ENCODE data around the gene FIBP. TPM values are rescaled to one million over a fixed set of nuclear protein-coding genes. Genes with fewer than 3 reads are reported as not detected.

The FIBP gene
- total and polyA plus RNA-seq, 2 experiments from 2014 or later: 200 to 201 TPM

DNA sequence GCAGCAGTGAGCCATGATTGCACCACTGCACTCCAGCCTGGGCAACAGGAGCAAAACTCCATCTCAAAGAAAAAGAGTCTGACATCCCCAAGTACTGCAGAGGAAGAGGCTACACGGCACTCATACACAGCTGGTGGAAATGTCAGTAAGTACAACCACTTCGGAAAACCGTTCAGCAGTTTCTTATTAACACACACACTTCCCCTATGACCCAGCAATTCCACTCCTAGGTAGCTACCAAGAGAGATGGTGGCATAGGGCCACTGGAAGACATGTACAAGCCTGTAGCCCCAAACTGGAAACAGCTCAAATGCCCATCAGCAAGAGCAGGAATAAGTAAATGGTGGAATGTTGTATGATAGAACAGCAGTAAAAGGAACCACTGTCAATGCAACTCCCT, 34.3 kb upstream of the FIBP start:
- Histone ChIP-seq H3K79me2 (ENCODE audit: insufficient read depth) (peaks cover 54% of the 10 kb centered on the region), H3K27ac (no peak overlapping the region)

DNA sequence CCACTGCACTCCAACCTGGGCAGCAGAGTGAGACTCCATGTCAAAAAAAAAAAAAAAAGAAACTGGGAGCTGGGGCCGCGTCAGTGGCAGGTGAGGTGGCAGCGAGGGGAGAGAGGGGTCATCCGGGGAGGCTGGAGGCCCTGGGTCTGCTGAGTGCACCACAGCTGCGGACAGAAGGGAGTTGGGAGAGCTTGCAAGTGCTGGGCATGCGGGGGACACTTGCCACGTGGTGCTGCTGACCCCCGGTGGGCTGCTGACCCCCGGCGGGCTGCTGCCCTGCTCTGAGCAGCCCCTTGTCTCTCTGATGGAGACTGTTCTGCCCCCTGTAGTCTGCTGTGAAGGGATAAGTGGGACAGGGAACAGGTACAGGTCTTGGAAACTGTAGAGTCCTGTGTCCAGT, 33.6 kb upstream of the FIBP start:
- Histone ChIP-seq H2AFZ (no peak overlapping the region), H3K9me2 (ENCODE audit: insufficient read depth) (no peaks in the 10 kb centered on the region), H3K36me3 (ENCODE audit: low read depth) (peaks cover 19% of the 10 kb centered on the region; the same call in 1 of the 2 replicates), H3K27me3 (replicated peaks; ENCODE audit: insufficient read depth) (no peaks in the 10 kb centered on the region), H3K4me1 (ENCODE audit: insufficient read depth) (peaks cover 20% of the 10 kb centered on the region), H3K9me3 (ENCODE audit: low read depth) (no peaks in the 10 kb centered on the region), H3K9ac (no peak overlapping the region), H3K4me3 (no peak overlapping the region), H3K27ac (no peak overlapping the region), H3K79me2 (ENCODE audit: insufficient read depth) (peaks cover 61% of the 10 kb centered on the region), H3K4me2 (ENCODE audit: unreplicated experiment) (no peak overlapping the region), H3F3A (ENCODE audit: insufficient read depth) (peaks cover 40% of the 10 kb centered on the region), H4K20me1 (ENCODE audit: insufficient read depth) (no peaks in the 10 kb centered on the region)
- 81 to 84% methylated on average over 10 of the region's 10 CpGs for WGBS, 2 experiments (ENCODE audit: low coverage in 1 of 2, low lambda C conversion rate in 2 of 2, missing lambda C conversion rate in 2 of 2)
- no peak for DNase-seq
- no peak for TF ChIP-seq EZH2phosphoT487 (IDR thresholded peaks at IDR 0.05; ENCODE audit: insufficient read depth, low read depth)
- no peak for TF ChIP-seq EZH2 (IDR thresholded peaks at IDR 0.05; ENCODE audit: insufficient read depth, poor library complexity, severe bottlenecking)
- in situ Hi-C loops (cut with MboI): no loop called here

More for the DNA sequence above, 34.3 kb upstream of the FIBP start:
- in situ Hi-C loops (cut with MboI): no loop called here
- H3K4me1 ChIP-seq (ENCODE audit: insufficient read depth): peaks cover 13% of the 10 kb centered on the region
- no peak overlapping the region for H3K9ac ChIP-seq
- H2AFZ ChIP-seq: no peak overlapping the region
- H3K9me2 ChIP-seq (ENCODE audit: insufficient read depth): no peaks in the 10 kb centered on the region
- H4K20me1 ChIP-seq (ENCODE audit: insufficient read depth): no peaks in the 10 kb centered on the region
- no peak for TF ChIP-seq EZH2 (IDR thresholded peaks at IDR 0.05; ENCODE audit: insufficient read depth, poor library complexity, severe bottlenecking)
- TF ChIP-seq EZH2phosphoT487 (IDR thresholded peaks at IDR 0.05; ENCODE audit: insufficient read depth, low read depth): no peak
- H3F3A ChIP-seq (ENCODE audit: insufficient read depth): peaks cover 40% of the 10 kb centered on the region
- no peaks in the 10 kb centered on the region for H3K9me3 ChIP-seq (ENCODE audit: low read depth)
- 67 to 68% methylated on average over 3 of the region's 3 CpGs for WGBS, 2 experiments (ENCODE audit: low coverage in 1 of 2, low lambda C conversion rate in 2 of 2, missing lambda C conversion rate in 2 of 2)
- no peak overlapping the region for H3K4me3 ChIP-seq
- H3K27me3 ChIP-seq (replicated peaks; ENCODE audit: insufficient read depth): no peaks in the 10 kb centered on the region
- no peak for DNase-seq
- peaks cover 19% of the 10 kb centered on the region; the same call in 1 of the 2 replicates for H3K36me3 ChIP-seq (ENCODE audit: low read depth)
- H3K4me2 ChIP-seq (ENCODE audit: unreplicated experiment): no peak overlapping the region

DNA sequence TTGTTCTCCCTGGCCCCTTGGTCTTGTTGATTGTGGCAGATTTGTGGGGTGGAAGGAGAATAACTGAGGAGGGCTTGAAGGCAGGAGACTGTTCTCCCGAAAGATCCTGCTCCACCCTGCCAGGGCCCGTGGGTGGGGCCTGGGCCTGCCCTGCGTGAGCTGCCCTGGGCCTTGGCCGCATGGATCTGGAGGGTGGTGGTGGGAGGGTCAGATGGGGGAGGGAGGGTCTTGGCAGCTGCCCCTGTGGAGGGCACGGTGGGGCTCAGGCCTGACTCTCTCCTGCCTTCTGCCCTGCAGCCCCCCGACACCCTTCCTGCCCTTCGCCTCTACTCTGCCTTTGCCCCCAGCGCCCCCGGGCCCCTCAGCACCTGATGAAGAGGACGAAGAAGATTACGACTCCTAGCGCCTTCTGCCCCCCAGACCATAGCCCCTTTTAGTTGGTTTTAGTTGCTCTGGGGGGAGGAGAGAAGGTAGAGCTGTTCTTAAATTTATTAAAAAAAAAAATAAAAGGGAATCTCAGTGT, 32.8 kb upstream of the FIBP start:
- 44 to 54% methylated on average over 7 to 12 of the region's 12 CpGs for WGBS, 2 experiments (ENCODE audit: low coverage in 1 of 2, low lambda C conversion rate in 2 of 2, missing lambda C conversion rate in 2 of 2)

DNA sequence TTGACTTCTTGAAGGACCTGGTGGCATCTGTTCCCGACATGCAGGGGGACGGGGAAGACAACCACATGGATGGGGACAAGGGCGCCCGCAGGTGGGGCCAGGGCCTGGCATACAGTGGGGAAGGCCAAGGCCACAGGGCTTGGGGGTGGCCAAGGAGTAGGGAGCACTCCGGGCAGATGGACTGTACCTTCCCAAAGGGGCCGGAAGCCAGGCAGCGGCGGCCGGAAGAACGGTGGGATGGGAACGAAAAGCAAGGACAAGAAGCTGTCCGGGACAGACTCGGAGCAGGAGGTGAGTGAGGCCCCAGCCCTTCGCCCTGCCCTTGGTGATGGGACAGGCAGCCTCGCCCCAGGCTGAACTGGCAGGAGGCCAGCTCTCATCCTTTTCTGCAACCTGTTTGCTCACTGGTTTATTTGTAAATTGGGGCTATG, 32.1 kb upstream of the FIBP start:
- peak overlapping the region; percentile 82 for H3K9ac ChIP-seq
- H3K4me3 ChIP-seq: peak overlapping the region; percentile 93
- no peak overlapping the region for H2AFZ ChIP-seq
- no peaks in the 10 kb centered on the region for H3K9me2 ChIP-seq (ENCODE audit: insufficient read depth)
- 48 to 51% methylated on average over 15 of the region's 15 CpGs for WGBS, 2 experiments (ENCODE audit: low coverage in 1 of 2, low lambda C conversion rate in 2 of 2, missing lambda C conversion rate in 2 of 2)
- H3K9me3 ChIP-seq (ENCODE audit: low read depth): no peaks in the 10 kb centered on the region
- in situ Hi-C loops (cut with MboI): no loop called here
- DNase-seq: no peak
- H3K27ac ChIP-seq: no peak overlapping the region
- peaks cover 67% of the 10 kb centered on the region for H3K79me2 ChIP-seq (ENCODE audit: insufficient read depth)
- no peaks in the 10 kb centered on the region for H3K27me3 ChIP-seq (replicated peaks; ENCODE audit: insufficient read depth)
- H4K20me1 ChIP-seq (ENCODE audit: insufficient read depth): no peaks in the 10 kb centered on the region
- H3F3A ChIP-seq (ENCODE audit: insufficient read depth): peaks cover 48% of the 10 kb centered on the region
- H3K4me1 ChIP-seq (ENCODE audit: insufficient read depth): peaks cover 33% of the 10 kb centered on the region
- peak overlapping the region; percentile 87 for H3K4me2 ChIP-seq (ENCODE audit: unreplicated experiment)
- TF ChIP-seq EZH2 (IDR thresholded peaks at IDR 0.05; ENCODE audit: insufficient read depth, poor library complexity, severe bottlenecking) (no peak), EZH2phosphoT487 (IDR thresholded peaks at IDR 0.05; ENCODE audit: insufficient read depth, low read depth) (no peak)
- peaks cover 19% of the 10 kb centered on the region; the same call in 1 of the 2 replicates for H3K36me3 ChIP-seq (ENCODE audit: low read depth)

More for the DNA sequence above, 32.8 kb upstream of the FIBP start:
- Histone ChIP-seq H3F3A (ENCODE audit: insufficient read depth) (peaks cover 46% of the 10 kb centered on the region), H2AFZ (no peak overlapping the region), H3K4me3 (peak overlapping the region; percentile 93), H3K9me3 (ENCODE audit: low read depth) (no peaks in the 10 kb centered on the region), H3K9ac (peak overlapping the region; percentile 82), H3K27me3 (replicated peaks; ENCODE audit: insufficient read depth) (no peaks in the 10 kb centered on the region), H3K9me2 (ENCODE audit: insufficient read depth) (no peaks in the 10 kb centered on the region), H3K4me2 (ENCODE audit: unreplicated experiment) (peak overlapping the region; percentile 87), H3K27ac (no peak overlapping the region), H3K79me2 (ENCODE audit: insufficient read depth) (peaks cover 67% of the 10 kb centered on the region), H4K20me1 (ENCODE audit: insufficient read depth) (no peaks in the 10 kb centered on the region), H3K4me1 (ENCODE audit: insufficient read depth) (peaks cover 28% of the 10 kb centered on the region), H3K36me3 (ENCODE audit: low read depth) (peaks cover 19% of the 10 kb centered on the region; the same call in 1 of the 2 replicates)
- TF ChIP-seq EZH2 (IDR thresholded peaks at IDR 0.05; ENCODE audit: insufficient read depth, poor library complexity, severe bottlenecking): no peak
- TF ChIP-seq EZH2phosphoT487 (IDR thresholded peaks at IDR 0.05; ENCODE audit: insufficient read depth, low read depth): no peak
- DNase-seq: peak; percentile 49
- in situ Hi-C loops (cut with MboI): no loop called here

All from GM23248 (cell line).